Activated naive CD8-positive, alpha-beta T cell (primary cell): ENCODE measurements around the gene AKR7A2.
"Not testable (repeated sequence)": the region's sequence is repeated elsewhere in the genome, so short reads cannot be mapped to it uniquely, and the experiment has no call there.

Experiments used
- H3K27ac Mint-ChIP-seq: one replicate; pipeline ENCODE4 v1.8.0; 2021; ENCODE audit warnings: mixed read lengths
- H3K27me3 Mint-ChIP-seq: one replicate; pipeline ENCODE4 v1.8.0; 2021; ENCODE audit warnings: mixed read lengths
- H3K36me3 Mint-ChIP-seq: one replicate; pipeline ENCODE4 v1.8.0; 2021; ENCODE audit warnings: mixed read lengths
- H3K4me1 Mint-ChIP-seq: one replicate; pipeline ENCODE4 v1.8.0; 2021; ENCODE audit warnings: low read depth, mixed read lengths
- H3K4me3 Mint-ChIP-seq: one replicate; pipeline ENCODE4 v1.8.0; 2021; ENCODE audit warnings: mild to moderate bottlenecking, mixed read lengths
- H3K9me3 Mint-ChIP-seq: one replicate; pipeline ENCODE4 v1.8.0; 2021; ENCODE audit warnings: low read depth, mixed read lengths

Gene AKR7A2

DNA sequence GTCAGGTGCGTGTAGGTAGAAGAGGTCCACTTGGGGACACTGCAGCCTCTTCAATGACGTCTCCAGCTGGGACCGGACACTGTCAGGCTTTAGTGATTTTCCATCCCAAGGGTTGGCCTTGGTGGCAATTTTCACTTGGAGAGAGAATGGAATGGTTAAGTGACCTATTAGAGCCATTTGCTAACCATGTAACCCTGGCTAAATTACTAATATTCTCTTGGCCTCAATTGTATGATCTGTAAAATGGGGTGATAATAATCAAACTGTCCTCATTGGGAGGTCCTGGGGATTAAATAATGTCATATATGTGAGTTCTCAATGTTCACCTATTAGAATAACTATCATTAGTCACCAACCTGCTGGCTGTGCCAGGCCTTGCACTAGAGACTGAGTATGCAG lies 3.4 kb downstream of the AKR7A2 start:
- peaks cover 25% of the 10 kb centered on the region for H3K4me1 Mint-ChIP-seq
- peaks cover 15% of the 10 kb centered on the region for H3K36me3 Mint-ChIP-seq
- H3K9me3 Mint-ChIP-seq = no peaks in the 10 kb centered on the region
- no peaks in the 10 kb centered on the region for H3K27me3 Mint-ChIP-seq
- no peak overlapping the region for H3K27ac Mint-ChIP-seq
- H3K4me3 Mint-ChIP-seq = no peak overlapping the region

DNA sequence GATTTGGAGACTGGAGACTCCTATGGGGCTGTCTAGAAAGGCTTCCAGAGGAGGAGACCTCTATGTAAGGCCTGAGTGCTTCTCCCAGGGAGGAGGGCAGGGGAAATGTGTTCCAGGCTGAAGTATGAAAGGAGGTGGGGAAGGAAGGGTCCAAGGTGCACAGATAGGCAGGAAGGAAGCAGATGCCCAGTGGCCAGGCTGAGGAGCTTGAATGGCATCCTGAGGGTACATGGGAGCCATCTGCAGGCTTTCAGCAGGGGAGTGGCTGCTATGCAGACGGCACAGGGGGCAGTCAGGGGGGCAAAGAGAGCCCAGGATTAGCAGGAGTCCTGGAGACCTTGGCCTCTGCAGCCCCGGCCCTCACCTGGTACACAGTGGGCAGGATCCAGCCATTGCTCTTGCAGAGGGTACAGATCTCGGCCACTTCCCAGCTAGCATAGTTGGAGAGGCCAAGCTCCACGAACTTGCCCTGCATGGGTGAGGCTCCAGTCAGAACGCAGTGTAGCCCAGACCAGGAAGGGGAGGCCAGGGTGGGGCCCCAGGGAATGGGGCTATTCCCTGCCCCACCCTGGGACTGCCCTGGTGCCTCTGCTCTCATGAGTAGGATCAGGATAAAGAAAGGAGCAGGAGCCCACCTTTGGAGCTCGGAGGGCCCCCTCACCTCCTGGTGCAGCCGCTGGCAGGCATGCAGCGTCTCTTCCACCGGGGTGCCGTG lies 4.0 kb downstream of the AKR7A2 start:
- Mint-ChIP-seq H3K4me3 (no peak overlapping the region), H3K9me3 (no peaks in the 10 kb centered on the region), H3K27ac (no peak overlapping the region), H3K36me3 (peaks cover 18% of the 10 kb centered on the region), H3K27me3 (no peaks in the 10 kb centered on the region), H3K4me1 (peaks cover 20% of the 10 kb centered on the region)

DNA sequence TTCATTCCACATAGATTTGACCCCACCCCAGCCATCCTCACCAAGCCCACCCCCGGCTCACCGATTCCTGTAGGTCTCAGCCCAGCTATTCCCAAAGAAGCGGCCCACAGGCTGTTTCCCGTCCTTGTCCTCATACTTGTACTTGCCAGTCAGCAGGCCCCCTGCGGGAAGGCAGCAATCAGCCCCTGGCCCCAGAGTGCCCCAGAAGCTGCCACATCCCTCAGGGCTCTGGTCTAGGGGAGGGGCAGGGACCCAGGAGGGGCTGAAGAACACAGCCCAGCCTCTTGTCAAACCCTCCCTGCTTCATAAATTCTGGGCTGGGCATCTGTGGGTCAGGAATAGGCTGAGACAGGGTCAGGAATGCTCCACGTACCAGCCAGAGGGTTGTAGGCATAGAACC lies 5.0 kb downstream of the AKR7A2 start:
- no peaks in the 10 kb centered on the region for H3K9me3 Mint-ChIP-seq
- H3K36me3 Mint-ChIP-seq = peaks cover 18% of the 10 kb centered on the region
- H3K27ac Mint-ChIP-seq = no peak overlapping the region

DNA sequence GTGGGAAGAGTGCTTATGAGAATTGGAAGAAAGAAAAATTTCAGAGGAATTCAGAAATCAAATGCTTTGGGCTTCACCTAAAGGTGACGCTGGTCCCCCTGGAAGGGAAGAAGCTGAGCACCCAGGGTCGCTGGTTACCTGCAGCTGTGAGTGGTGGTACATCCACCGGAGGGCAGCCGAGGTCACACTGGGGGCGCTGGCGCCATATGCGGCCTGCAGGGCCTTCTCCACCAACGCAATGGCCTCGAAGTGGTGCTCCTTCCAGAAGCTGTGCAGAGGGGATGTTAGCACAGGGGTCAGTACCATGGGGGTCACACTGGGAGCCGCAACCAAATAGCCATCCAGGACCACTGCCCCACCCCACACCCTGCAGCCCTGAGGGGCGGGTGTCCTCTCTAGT lies 6.1 kb downstream of the AKR7A2 start:
- Mint-ChIP-seq H3K4me1 (peaks cover 13% of the 10 kb centered on the region), H3K4me3 (no peak overlapping the region), H3K36me3 (peaks cover 18% of the 10 kb centered on the region), H3K27ac (no peak overlapping the region), H3K27me3 (no peaks in the 10 kb centered on the region), H3K9me3 (no peaks in the 10 kb centered on the region)

More for the DNA sequence above, 5.0 kb downstream of the AKR7A2 start:
- peaks cover 18% of the 10 kb centered on the region for H3K4me1 Mint-ChIP-seq
- no peak overlapping the region for H3K4me3 Mint-ChIP-seq
- no peaks in the 10 kb centered on the region for H3K27me3 Mint-ChIP-seq

DNA sequence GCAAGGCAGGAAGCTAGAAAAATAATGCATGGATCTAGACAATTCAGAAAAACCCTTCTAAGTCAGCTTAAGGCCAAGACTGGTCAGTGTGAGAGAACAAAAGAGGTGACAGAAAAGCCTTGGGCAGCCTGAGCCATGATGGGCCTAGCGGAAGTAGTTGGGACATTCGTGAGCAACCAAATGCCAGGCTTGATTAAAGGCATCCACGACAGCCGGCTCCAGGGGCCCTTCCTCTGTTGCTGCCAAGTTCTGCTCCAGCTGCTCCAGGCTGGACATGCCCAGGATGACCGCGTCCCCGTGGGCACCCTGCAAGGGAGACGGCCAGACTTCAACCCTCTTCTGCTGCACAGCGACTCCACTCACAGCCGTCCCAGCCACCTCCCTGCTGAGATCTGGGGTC lies 7.9 kb downstream of the AKR7A2 start:
- H3K27ac Mint-ChIP-seq, H3K4me1 Mint-ChIP-seq, H3K27me3 Mint-ChIP-seq, H3K9me3 Mint-ChIP-seq, H3K4me3 Mint-ChIP-seq: not testable (repeated sequence)
- peaks cover 18% of the 10 kb centered on the region for H3K36me3 Mint-ChIP-seq

DNA sequence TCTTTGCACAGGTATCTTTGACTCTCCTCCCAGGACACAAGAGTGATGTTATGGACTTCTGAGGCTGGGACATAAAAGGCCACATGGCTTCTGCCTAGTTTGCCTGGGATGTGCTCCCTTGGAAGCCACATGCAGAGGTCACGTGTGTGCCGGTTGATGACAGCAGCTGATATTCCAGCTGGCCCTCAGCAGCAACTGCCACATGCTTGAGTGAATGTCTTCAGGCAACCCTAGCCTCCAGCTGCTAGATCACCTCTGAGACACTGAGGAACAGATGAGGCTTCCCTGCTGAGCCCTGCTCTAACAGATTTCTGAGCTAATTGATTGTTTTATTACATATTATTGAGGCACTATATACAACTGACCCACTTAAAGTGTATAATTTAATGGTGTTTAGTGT lies 11.7 kb downstream of the AKR7A2 start:
- peaks cover 21% of the 10 kb centered on the region for H3K36me3 Mint-ChIP-seq
- H3K27ac Mint-ChIP-seq = no peak overlapping the region
- no peaks in the 10 kb centered on the region for H3K27me3 Mint-ChIP-seq
- H3K4me3 Mint-ChIP-seq = no peak overlapping the region
- H3K4me1 Mint-ChIP-seq = no peaks in the 10 kb centered on the region
- H3K9me3 Mint-ChIP-seq = no peaks in the 10 kb centered on the region

DNA sequence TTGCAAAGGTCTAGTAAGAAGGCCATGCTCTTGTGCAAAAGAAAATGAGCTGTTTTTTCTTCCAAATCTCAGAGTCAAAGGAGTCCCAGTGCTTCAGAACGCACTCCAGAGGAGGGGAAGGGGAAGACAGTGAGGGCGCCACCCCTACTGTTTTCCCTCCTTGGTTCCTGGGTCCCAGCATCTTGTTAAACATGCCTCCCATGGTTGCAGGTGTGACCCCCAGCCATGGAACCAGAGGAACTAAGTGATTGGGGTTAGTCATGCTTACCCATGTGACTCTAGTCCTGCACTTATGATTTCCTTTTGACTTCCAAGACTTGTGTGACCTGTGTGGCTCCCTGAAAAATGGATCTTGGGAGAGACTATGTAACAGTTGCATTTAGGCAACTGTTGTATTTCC lies 17.3 kb downstream of the AKR7A2 start:
- H3K9me3 Mint-ChIP-seq = peaks cover 12% of the 10 kb centered on the region
- peaks cover 27% of the 10 kb centered on the region for H3K36me3 Mint-ChIP-seq
- H3K4me3 Mint-ChIP-seq = no peak overlapping the region
- peaks cover 1% of the 10 kb centered on the region for H3K27me3 Mint-ChIP-seq
- no peaks in the 10 kb centered on the region for H3K4me1 Mint-ChIP-seq
- H3K27ac Mint-ChIP-seq = no peak overlapping the region

DNA sequence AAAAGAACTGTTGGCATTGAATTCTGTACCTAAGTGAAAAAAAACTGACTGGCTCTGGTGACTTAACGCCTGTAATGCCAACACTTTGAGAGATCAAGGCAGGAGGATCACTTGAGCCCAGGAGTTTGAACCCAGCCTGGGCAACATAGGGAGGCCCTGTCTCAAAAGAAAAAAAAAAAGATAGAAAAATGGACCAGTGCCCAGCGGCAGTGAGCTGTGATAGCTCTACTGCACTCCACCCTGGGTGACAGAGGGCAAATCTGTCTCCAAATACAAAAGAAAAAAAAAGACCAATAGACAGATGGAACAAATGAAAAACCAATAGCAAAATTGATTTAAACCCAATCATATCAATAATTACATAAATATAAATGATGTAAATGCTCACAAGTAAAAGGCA lies 22.7 kb downstream of the AKR7A2 start:
- Mint-ChIP-seq H3K27me3 (peaks cover 3% of the 10 kb centered on the region), H3K4me3 (peak overlapping the region; percentile 65), H3K4me1 (peaks cover 8% of the 10 kb centered on the region), H3K27ac (no peak overlapping the region), H3K9me3 (peaks cover 5% of the 10 kb centered on the region), H3K36me3 (peaks cover 13% of the 10 kb centered on the region)

DNA sequence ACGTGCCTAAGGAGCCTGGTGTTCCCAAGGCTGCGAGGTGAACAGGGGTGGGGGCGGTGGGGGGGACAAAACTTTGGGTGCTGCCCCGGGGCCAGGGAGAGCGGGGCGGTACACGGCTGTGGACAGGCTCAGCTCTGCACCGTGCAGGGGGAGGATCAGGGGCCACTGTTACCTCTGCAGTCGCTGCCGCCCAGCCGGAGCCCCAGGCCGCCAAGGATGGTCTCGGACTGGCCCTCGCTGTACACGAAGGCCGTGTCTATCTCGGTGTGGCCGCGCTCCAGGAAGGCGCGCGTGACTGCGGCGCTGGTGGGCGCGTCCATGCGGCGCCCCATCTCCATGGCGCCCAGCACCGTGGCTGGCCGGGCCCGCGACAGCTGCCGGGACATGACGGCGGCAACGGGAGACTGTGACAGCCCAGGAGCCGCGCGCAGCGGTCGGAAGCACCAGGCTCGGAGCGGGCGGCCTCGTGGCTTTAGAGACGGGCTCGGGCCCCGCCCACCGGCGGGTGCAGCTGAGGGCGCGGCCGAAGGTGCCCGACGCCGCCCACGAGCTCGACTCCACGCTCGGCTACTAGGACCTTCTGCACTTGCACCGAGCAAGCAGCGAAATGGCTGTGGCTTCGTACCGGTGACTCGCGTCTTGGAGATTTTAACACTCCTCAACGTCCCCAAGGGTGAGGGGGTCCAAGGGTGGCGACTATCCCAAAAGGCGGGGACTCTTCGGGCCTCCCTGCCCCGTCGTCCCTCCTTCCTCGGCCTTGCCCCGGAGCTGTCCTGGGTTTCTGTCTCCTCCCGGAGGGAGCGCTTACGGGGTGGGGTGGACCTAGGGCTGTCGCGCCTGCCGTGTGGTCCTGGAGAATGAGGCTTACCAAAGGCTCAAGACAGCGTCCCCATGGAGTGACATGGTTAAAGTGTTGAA lies 23.4 kb downstream of the AKR7A2 start, which contains the start of gene AKR7A3:
TSS of gene AKR7A3 (minus strand) at position 447 of the 918 bp plus-strand sequence. CDS start at position 386, 61 bp downstream.
- not testable (repeated sequence) for H3K27ac Mint-ChIP-seq, H3K27me3 Mint-ChIP-seq, H3K4me1 Mint-ChIP-seq, H3K9me3 Mint-ChIP-seq
- Mint-ChIP-seq H3K4me3 (peak within 1 kb of the TSS; percentile 77), H3K36me3 (peaks cover 12% of the 10 kb centered on the region)

DNA sequence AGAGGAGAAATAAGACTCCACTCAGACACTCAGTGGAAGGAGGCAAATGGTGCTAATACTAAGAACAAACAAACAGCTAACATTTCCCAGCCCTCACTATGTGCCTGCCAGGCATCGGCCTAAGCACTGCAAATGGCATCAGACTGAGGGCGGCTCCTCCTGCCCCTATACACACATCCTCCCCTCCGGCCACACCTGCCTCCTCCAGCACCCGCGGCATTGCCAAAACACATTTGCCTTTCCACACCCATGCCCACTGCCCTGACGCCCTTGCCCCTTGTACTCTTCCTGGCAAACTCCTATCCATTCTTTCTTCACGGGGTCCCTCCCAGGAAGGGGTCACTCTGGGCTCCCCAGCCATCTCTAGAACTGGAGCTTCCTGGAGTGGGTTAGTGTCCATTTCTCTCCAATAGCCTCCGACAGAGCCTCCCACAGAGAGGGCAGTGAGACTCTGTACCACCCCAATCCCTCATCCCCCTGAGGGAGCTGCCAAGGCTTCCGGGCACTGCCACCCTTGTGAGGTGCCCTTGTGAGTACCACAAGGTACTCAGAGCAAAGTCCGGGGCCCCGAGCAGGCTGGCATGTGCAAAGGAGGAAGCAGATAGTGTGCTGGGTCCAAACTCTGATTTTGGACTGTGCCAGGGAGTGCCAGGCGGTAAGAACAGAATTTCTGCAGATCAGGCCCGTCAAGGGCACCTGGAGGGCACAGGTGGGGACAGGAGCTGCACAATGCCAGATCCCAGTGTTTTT lies 24.3 kb downstream of the AKR7A2 start:
- peak overlapping the region; percentile 77 for H3K4me3 Mint-ChIP-seq
- peaks cover 3% of the 10 kb centered on the region for H3K27me3 Mint-ChIP-seq
- no peaks in the 10 kb centered on the region for H3K9me3 Mint-ChIP-seq
- H3K27ac Mint-ChIP-seq = no peak overlapping the region
- H3K36me3 Mint-ChIP-seq = peaks cover 8% of the 10 kb centered on the region
- H3K4me1 Mint-ChIP-seq = peaks cover 8% of the 10 kb centered on the region

DNA sequence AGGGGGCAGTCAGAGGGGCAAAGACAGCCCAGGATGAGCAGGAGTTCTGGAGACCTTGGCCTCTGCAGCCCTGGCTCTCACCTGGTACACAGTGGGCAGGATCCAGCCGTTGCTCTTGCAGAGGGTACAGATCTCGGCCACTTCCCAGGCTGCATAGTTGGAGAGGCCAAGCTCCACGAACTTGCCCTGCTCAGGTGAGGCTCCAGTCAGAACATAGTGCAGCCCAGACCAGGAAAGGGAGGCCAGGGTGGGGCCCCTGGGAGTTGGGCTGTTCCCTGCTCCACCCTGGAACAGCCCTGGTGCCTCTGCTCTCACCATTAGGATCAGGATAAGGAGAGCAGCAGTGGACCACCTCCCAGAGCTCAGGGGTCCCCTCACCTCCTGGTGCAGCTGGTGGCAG lies 26.1 kb downstream of the AKR7A2 start:
- H3K4me1 Mint-ChIP-seq, H3K27me3 Mint-ChIP-seq, H3K27ac Mint-ChIP-seq, H3K36me3 Mint-ChIP-seq, H3K9me3 Mint-ChIP-seq, H3K4me3 Mint-ChIP-seq: not testable (repeated sequence)

DNA sequence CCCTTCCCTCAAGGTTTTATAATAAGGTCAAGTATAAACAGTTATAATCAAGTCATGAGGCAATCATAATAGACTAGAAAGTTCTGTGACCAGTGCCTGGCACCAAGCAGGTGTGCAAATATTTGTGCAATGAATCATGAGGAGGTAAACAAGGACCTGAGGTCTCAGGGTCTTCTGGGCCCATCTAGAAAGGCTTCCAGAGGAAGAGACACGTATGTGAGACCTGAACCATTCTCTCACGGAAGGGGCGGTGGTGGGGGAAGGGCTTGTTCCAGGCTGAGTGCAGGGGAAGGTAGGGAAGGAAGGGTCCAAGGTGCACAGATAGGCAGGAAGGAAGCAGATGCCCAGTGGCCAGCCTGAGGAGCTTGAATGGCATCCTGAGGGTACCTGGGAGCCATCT lies 26.6 kb downstream of the AKR7A2 start:
- not testable (repeated sequence) for H3K9me3 Mint-ChIP-seq, H3K27me3 Mint-ChIP-seq, H3K27ac Mint-ChIP-seq, H3K36me3 Mint-ChIP-seq, H3K4me1 Mint-ChIP-seq, H3K4me3 Mint-ChIP-seq

DNA sequence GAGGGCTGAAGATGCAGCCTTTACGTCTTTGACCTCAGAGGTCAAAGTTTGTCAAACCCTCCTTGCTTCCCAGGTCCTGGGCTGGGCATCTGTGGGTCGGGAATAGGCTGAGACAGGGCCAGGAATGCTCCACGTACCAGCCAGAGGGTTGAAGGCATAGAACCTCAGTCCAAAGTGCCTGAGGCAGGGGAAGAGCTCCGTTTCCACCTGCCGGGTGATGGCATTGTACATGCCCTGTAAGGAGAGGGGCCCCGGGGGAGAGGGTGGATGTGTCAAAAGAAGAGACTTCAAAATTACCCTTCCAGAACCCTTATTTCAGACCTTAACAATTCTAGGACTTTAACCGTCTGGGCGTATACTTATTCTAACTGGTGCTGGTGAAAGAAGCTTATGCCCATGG lies 27.1 kb downstream of the AKR7A2 start:
- peaks cover 8% of the 10 kb centered on the region for H3K4me1 Mint-ChIP-seq
- H3K4me3 Mint-ChIP-seq = no peak overlapping the region
- no peak overlapping the region for H3K27ac Mint-ChIP-seq
- H3K27me3 Mint-ChIP-seq = peaks cover 3% of the 10 kb centered on the region
- peaks cover 7% of the 10 kb centered on the region for H3K36me3 Mint-ChIP-seq
- no peaks in the 10 kb centered on the region for H3K9me3 Mint-ChIP-seq

DNA sequence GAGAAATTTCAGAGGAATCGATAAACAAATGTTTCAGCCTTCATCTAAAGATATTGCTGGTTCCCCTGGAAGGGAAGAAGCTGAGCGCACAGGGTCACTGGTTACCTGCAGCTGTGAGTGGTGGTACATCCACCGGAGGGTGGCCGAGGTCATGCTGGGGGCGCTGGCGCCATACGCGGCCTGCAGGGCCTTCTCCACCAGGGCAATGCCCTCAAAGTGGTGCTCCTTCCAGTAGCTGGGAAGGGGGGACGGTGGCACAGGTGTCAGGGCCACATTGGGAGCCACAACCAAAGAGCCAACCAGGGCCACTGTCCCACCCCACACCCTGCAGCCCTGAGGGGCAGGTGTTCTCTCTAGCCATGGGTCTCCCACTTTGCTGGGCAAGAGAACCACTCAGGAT lies 28.1 kb downstream of the AKR7A2 start:
- Mint-ChIP-seq H3K4me3 (no peak overlapping the region), H3K4me1 (peaks cover 3% of the 10 kb centered on the region), H3K27me3 (no peaks in the 10 kb centered on the region), H3K36me3 (no peaks in the 10 kb centered on the region), H3K9me3 (no peaks in the 10 kb centered on the region), H3K27ac (no peak overlapping the region)

DNA sequence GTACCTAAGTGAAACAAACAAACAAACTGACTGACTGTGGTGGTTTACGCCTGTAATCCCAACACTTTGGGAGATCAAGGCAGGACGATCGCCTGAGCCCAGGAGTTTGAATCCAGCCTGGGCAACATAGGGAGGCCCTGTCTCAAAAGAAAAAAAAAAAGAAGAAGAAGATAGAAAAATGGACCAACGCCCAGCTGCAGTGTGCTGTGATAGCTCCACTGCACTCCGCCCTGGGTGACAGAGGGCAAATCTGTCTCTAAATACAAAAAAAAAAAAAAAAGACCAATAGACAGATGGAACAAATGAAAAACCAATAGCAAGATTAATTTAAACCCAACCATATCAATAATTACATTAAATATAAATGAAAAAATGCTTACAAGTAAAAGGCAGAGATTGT lies 37.3 kb downstream of the AKR7A2 start:
- Mint-ChIP-seq H3K27ac (no peak overlapping the region), H3K4me3 (no peak overlapping the region), H3K27me3 (peaks cover 9% of the 10 kb centered on the region), H3K9me3 (peaks cover 4% of the 10 kb centered on the region), H3K36me3 (peaks cover 6% of the 10 kb centered on the region), H3K4me1 (peaks cover 6% of the 10 kb centered on the region)
